ENCODE results near the gene HMBS.
A peak's percentile ranks its signal among the peaks of the same experiment; 100 is the strongest.

HMBS gene

GRCh38 chr11:119103793-119104192 lies 19.1 kb downstream of the HMBS start:
- Histone ChIP-seq H3K79me2 (ENCODE audit: insufficient read depth, low read length) (no peaks in the 10 kb centered on the region), H3K4me2 (ENCODE audit: low read length) (no peak overlapping the region), H3K4me3 (ENCODE audit: low read depth, low read length, poor library complexity, severe bottlenecking) (no peak overlapping the region), H4K20me1 (ENCODE audit: insufficient read depth, low read length) (no peaks in the 10 kb centered on the region), H3K9ac (ENCODE audit: low read length) (no peak overlapping the region), H3K27me3 (ENCODE audit: insufficient read depth, low read length) (no peaks in the 10 kb centered on the region), H2AFZ (ENCODE audit: low read length) (no peak overlapping the region), H3K9me3 (ENCODE audit: low read length) (no peaks in the 10 kb centered on the region), H3K9me2 (ENCODE audit: low read depth, low read length) (no peaks in the 10 kb centered on the region), H3K36me3 (ENCODE audit: insufficient read depth, low read length) (peaks cover under 1% of the 10 kb centered on the region; the same call in 1 of the 2 replicates), H3K27ac (ENCODE audit: low read depth, low read length, poor library complexity, severe bottlenecking) (no peak overlapping the region), H3K4me1 (ENCODE audit: insufficient read depth, low read length, severe bottlenecking) (peaks cover 43% of the 10 kb centered on the region), H3F3A (ENCODE audit: insufficient read depth, low read length) (no peaks in the 10 kb centered on the region; the same call in 1 of the 2 replicates)
- TF ChIP-seq, protein P1, sequence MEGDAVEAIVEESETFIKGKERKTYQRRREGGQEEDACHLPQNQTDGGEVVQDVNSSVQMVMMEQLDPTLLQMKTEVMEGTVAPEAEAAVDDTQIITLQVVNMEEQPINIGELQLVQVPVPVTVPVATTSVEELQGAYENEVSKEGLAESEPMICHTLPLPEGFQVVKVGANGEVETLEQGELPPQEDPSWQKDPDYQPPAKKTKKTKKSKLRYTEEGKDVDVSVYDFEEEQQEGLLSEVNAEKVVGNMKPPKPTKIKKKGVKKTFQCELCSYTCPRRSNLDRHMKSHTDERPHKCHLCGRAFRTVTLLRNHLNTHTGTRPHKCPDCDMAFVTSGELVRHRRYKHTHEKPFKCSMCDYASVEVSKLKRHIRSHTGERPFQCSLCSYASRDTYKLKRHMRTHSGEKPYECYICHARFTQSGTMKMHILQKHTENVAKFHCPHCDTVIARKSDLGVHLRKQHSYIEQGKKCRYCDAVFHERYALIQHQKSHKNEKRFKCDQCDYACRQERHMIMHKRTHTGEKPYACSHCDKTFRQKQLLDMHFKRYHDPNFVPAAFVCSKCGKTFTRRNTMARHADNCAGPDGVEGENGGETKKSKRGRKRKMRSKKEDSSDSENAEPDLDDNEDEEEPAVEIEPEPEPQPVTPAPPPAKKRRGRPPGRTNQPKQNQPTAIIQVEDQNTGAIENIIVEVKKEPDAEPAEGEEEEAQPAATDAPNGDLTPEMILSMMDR (IDR thresholded peaks at IDR 0.05; ENCODE audit: low read length), result no peak
- TF ChIP-seq EZH2 (IDR thresholded peaks at IDR 0.05; ENCODE audit: borderline replicate concordance, low read length), result no peak

GRCh38 chr11:119106564-119107537 lies 22.2 kb downstream of the HMBS start, which contains the start of gene C2CD2L:
Gene C2CD2L, plus strand, starts transcription at chr11:119107344. Its CDS starts 398 bp downstream, at chr11:119107742.
- H3K79me2 ChIP-seq (ENCODE audit: insufficient read depth, low read length), result no peaks in the 10 kb centered on the region
- no peaks in the 10 kb centered on the region for H3K9me2 ChIP-seq (ENCODE audit: low read depth, low read length)
- no peaks in the 10 kb centered on the region for H3K27me3 ChIP-seq (ENCODE audit: insufficient read depth, low read length)
- H3K4me3 ChIP-seq (ENCODE audit: low read depth, low read length, poor library complexity, severe bottlenecking), result peak within 1 kb of the TSS; percentile 98
- peaks cover 30% of the 10 kb centered on the region for H3K4me1 ChIP-seq (ENCODE audit: insufficient read depth, low read length, severe bottlenecking)
- no peaks in the 10 kb centered on the region; the same call in 1 of the 2 replicates for H3F3A ChIP-seq (ENCODE audit: insufficient read depth, low read length)
- peak within 1 kb of the TSS; percentile 82 for H3K27ac ChIP-seq (ENCODE audit: low read depth, low read length, poor library complexity, severe bottlenecking)
- H3K4me2 ChIP-seq (ENCODE audit: low read length), result peak within 1 kb of the TSS; percentile 99
- no peaks in the 10 kb centered on the region for H3K9me3 ChIP-seq (ENCODE audit: low read length)
- H3K9ac ChIP-seq (ENCODE audit: low read length), result peak within 1 kb of the TSS; percentile 96
- peaks cover 15% of the 10 kb centered on the region for H3K36me3 ChIP-seq (ENCODE audit: insufficient read depth, low read length)
- no peak within 1 kb of the TSS for H2AFZ ChIP-seq (ENCODE audit: low read length)
- no peaks in the 10 kb centered on the region for H4K20me1 ChIP-seq (ENCODE audit: insufficient read depth, low read length)
- TF ChIP-seq, protein P1 (IDR thresholded peaks at IDR 0.05; ENCODE audit: low read length), result no peak
- no peak for TF ChIP-seq EZH2 (IDR thresholded peaks at IDR 0.05; ENCODE audit: borderline replicate concordance, low read length)

DNA sequence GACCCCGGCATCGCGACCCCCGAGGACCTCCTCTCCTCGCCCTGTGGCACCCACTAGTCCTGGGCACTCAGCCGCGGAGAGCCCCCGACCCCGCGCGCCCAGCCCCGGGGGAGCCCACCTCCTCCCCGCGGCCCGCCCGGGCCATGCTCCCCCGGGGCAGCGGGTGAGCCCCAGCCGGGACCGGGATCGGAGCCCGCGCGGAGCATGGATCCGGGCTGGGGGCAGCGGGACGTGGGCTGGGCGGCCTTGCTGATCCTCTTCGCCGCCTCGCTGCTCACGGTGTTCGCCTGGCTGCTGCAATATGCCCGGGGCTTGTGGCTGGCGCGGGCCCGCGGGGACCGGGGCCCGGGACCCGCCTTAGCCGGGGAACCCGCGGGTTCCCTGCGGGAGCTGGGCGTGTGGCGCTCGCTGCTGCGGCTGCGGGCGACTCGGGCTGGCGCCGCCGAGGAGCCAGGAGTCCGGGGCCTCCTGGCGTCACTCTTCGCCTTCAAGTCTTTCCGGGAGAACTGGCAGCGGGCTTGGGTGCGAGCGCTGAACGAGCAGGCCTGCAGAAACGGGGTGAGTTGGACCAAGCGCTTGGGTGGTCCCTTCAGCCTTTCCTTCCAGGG lies 23.0 kb downstream of the HMBS start:
- peak overlapping the region; percentile 63 for H3K27ac ChIP-seq (ENCODE audit: low read depth, low read length, poor library complexity, severe bottlenecking)
- H3K4me3 ChIP-seq (ENCODE audit: low read depth, low read length, poor library complexity, severe bottlenecking), result peak overlapping the region; percentile 98
- H3K9me2 ChIP-seq (ENCODE audit: low read depth, low read length), result no peaks in the 10 kb centered on the region
- TF ChIP-seq EZH2 (IDR thresholded peaks at IDR 0.05; ENCODE audit: borderline replicate concordance, low read length), result no peak
- TF ChIP-seq, protein P1 (IDR thresholded peaks at IDR 0.05; ENCODE audit: low read length), result no peak
- no peaks in the 10 kb centered on the region for H3K9me3 ChIP-seq (ENCODE audit: low read length)
- no peak overlapping the region for H2AFZ ChIP-seq (ENCODE audit: low read length)
- H3K79me2 ChIP-seq (ENCODE audit: insufficient read depth, low read length), result no peaks in the 10 kb centered on the region
- peaks cover 27% of the 10 kb centered on the region for H3K4me1 ChIP-seq (ENCODE audit: insufficient read depth, low read length, severe bottlenecking)
- H3K27me3 ChIP-seq (ENCODE audit: insufficient read depth, low read length), result no peaks in the 10 kb centered on the region
- no peaks in the 10 kb centered on the region for H4K20me1 ChIP-seq (ENCODE audit: insufficient read depth, low read length)
- H3K4me2 ChIP-seq (ENCODE audit: low read length), result peak overlapping the region; percentile 99
- peaks cover 23% of the 10 kb centered on the region for H3K36me3 ChIP-seq (ENCODE audit: insufficient read depth, low read length)
- H3K9ac ChIP-seq (ENCODE audit: low read length), result peak overlapping the region; percentile 96
- H3F3A ChIP-seq (ENCODE audit: insufficient read depth, low read length), result no peaks in the 10 kb centered on the region; the same call in 1 of the 2 replicates
